IMR-90 (cell line): ENCODE results near the gene VDAC2. TPM values are rescaled to one million over a fixed set of nuclear protein-coding genes. Genes with fewer than 3 reads are reported as not detected.
A peak's percentile ranks its signal among the peaks of the same experiment; 100 is the strongest.

Source experiments
- ATAC-seq: fragments of 200-7000 bp; cut with Tn5 transposase; 2 replicates; pipeline ENCODE4 v1.9.1; 2020; ENCODE audit warnings: low read depth, mild to moderate bottlenecking, moderate library complexity
- BruUV-seq: library from RNA; stranded (reverse); fragments of 400-500 nt; replicated peaks from 2 replicates; lab custom pipeline; 2021; lab: Mats Ljungman, UMichigan
- CTCF ChIA-PET: fragments of 300-600 bp; formaldehyde crosslinking; extraction: SDS; loops from one replicate; lab custom pipeline; 2021; ENCODE audit warnings: antibody characterized with exemption; lab: Yijun Ruan, JAX
- POLR2A ChIA-PET: fragments of 300-600 bp; sonication (Branson Sonifier 250); formaldehyde crosslinking; loops from one replicate; lab custom pipeline; 2022; ENCODE audit warnings: antibody characterized with exemption; ENCODE audit not compliant: unreplicated experiment; lab: Charles Lee
- DNase-seq: peaks from one replicate; pipeline ENCODE4 v3.0.0; 2013
- H2AFZ ChIP-seq: replicated peaks from 2 replicates; pipeline ENCODE3; 2013; ENCODE audit warnings: low read length, mild to moderate bottlenecking; ENCODE audit not compliant: poor library complexity
- H2AK5ac ChIP-seq: 2 replicates; pipeline ENCODE4 v1.6.1; 2013; ENCODE audit warnings: low read depth, low read length, inconsistent platforms
- H2AK9ac ChIP-seq: replicated peaks from 2 replicates; pipeline ENCODE3; 2013; ENCODE audit warnings: mild to moderate bottlenecking, low read depth, low read length, moderate library complexity; ENCODE audit not compliant: poor library complexity
- H2BK120ac ChIP-seq: 2 replicates; pipeline ENCODE4 v1.6.1; 2013; ENCODE audit warnings: low read depth, low read length, inconsistent platforms
- H2BK15ac ChIP-seq: 3 replicates; pipeline ENCODE4 v1.6.1; 2013; ENCODE audit warnings: low read depth, low read length, inconsistent platforms
- H2BK20ac ChIP-seq: 2 replicates; pipeline ENCODE4 v1.6.1; 2013; ENCODE audit warnings: low read depth, mild to moderate bottlenecking, inconsistent platforms, low read length, moderate library complexity
- H2BK5ac ChIP-seq: 2 replicates; pipeline ENCODE4 v1.6.1; 2013; ENCODE audit warnings: mild to moderate bottlenecking, low read depth, low read length, inconsistent platforms; ENCODE audit not compliant: poor library complexity, severe bottlenecking
- H3K14ac ChIP-seq: replicated peaks from 2 replicates; pipeline ENCODE4 v1.6.1; 2013; ENCODE audit warnings: low read depth, low read length, inconsistent platforms
- H3K18ac ChIP-seq: 2 replicates; pipeline ENCODE4 v1.6.1; 2013; ENCODE audit warnings: low read depth, low read length, control low read depth
- H3K23ac ChIP-seq: 2 replicates; pipeline ENCODE4 v1.6.1; 2013; ENCODE audit warnings: low read depth, low read length, inconsistent platforms
- H3K27ac ChIP-seq: 2 replicates; pipeline ENCODE4 v1.5.1; 2013; ENCODE audit warnings: mild to moderate bottlenecking, control low read depth, low read length; ENCODE audit not compliant: insufficient read depth
- H3K27me3 ChIP-seq: 2 replicates; pipeline ENCODE4 v1.6.1; 2013; ENCODE audit warnings: low read length; ENCODE audit not compliant: control insufficient read depth, insufficient read depth
- H3K36me3 ChIP-seq: 2 replicates; pipeline ENCODE4 v1.6.1; 2013; ENCODE audit warnings: low read length, mixed read lengths; ENCODE audit not compliant: control insufficient read depth, insufficient read depth
- H3K4ac ChIP-seq: 2 replicates; pipeline ENCODE4 v1.6.1; 2013; ENCODE audit warnings: low read depth, low read length, inconsistent platforms
- H3K4me1 ChIP-seq: 2 replicates; pipeline ENCODE4 v1.6.1; 2013; ENCODE audit warnings: low read length, mixed read lengths; ENCODE audit not compliant: control insufficient read depth, insufficient read depth
- H3K4me2 ChIP-seq: 2 replicates; pipeline ENCODE4 v1.6.1; 2013; ENCODE audit warnings: low read depth, mild to moderate bottlenecking, control low read depth, low read length, moderate library complexity
- H3K4me3 ChIP-seq: 2 replicates; pipeline ENCODE4 v1.5.1; 2013; ENCODE audit warnings: low read depth, mild to moderate bottlenecking, control low read depth, low read length, moderate library complexity; ENCODE audit not compliant: insufficient read depth
- H3K56ac ChIP-seq: 2 replicates; pipeline ENCODE4 v1.6.1; 2013; ENCODE audit warnings: low read length, inconsistent platforms; ENCODE audit not compliant: insufficient read depth; ENCODE audit errors: extremely low read depth
- H3K79me1 ChIP-seq, 2 experiments: 2 replicates each; pipeline ENCODE4 v1.6.1; 2013; ENCODE audit warnings: low read length in 2 of 2, inconsistent platforms in 1 of 2, low read depth in 1 of 2
- H3K9ac ChIP-seq: 2 replicates; pipeline ENCODE4 v1.6.1; 2013; ENCODE audit warnings: low read depth, low read length, control low read depth
- H3K9me1 ChIP-seq: 2 replicates; pipeline ENCODE4 v1.6.1; 2013; ENCODE audit warnings: low read length, inconsistent platforms; ENCODE audit not compliant: insufficient read depth
- H3K9me3 ChIP-seq: 2 replicates; pipeline ENCODE4 v1.6.1; 2013; ENCODE audit warnings: low read length; ENCODE audit not compliant: control insufficient read depth, insufficient read depth
- H4K20me1 ChIP-seq: 2 replicates; pipeline ENCODE4 v1.6.1; 2013; ENCODE audit warnings: low read length, inconsistent platforms; ENCODE audit not compliant: insufficient read depth
- H4K5ac ChIP-seq: 2 replicates; pipeline ENCODE4 v1.6.1; 2013; ENCODE audit warnings: mild to moderate bottlenecking, low read depth, low read length, control low read depth
- H4K8ac ChIP-seq, 2 experiments: 2 replicates each; pipeline ENCODE4 v1.6.1; 2013; ENCODE audit warnings: low read depth in 2 of 2, low read length in 2 of 2, control low read depth in 1 of 2, inconsistent platforms in 1 of 2
- H4K91ac ChIP-seq: 2 replicates; pipeline ENCODE4 v1.6.1; 2013; ENCODE audit warnings: low read depth, low read length, inconsistent platforms; ENCODE audit not compliant: insufficient read depth
- BHLHE40 ChIP-seq: fragments of 150-350 bp; IDR thresholded peaks from 2 replicates; pipeline ENCODE4 v1.6.1; 2016; ENCODE audit warnings: mild to moderate bottlenecking, low read depth, low read length
- CHD1 ChIP-seq: IDR thresholded peaks from 2 replicates; pipeline ENCODE4 v1.6.1; 2012; ENCODE audit warnings: low read depth, low read length, improper control_type of control experiment
- MAZ ChIP-seq: IDR thresholded peaks from 2 replicates; pipeline ENCODE4 v1.6.1; 2012; ENCODE audit warnings: low read depth, mild to moderate bottlenecking, low read length, improper control_type of control experiment, moderate library complexity, borderline replicate concordance
- POLR2A ChIP-seq: IDR thresholded peaks from 2 replicates; pipeline ENCODE4 v1.6.1; 2012; ENCODE audit warnings: mild to moderate bottlenecking, low read depth, low read length
- RAD21 ChIP-seq: IDR thresholded peaks from 2 replicates; pipeline ENCODE4 v1.6.1; 2012; ENCODE audit warnings: low read length, improper control_type of control experiment
- WGBS, 2 experiments: methylation state at CpG; one replicate each; pipeline versions ENCODE4 v1.1.5 to v1.1.7; 2013; ENCODE audit warnings: missing lambda C conversion rate in 2 of 2; ENCODE audit not compliant: insufficient read length in 1 of 2; ENCODE audit errors: extremely low coverage in 2 of 2; 5-methylcytosine and 5-hydroxymethylcytosine counted together
- dilution Hi-C: fragments of 300-500 bp; cut with HindIII; formaldehyde crosslinking; loops from one replicate; pipeline ENCODE4 v1.14.3; 2018; ENCODE audit warnings: low sequenced_read_pairs; ENCODE audit not compliant: unreplicated experiment
- in situ Hi-C: fragments of 300-500 bp; cut with MboI; formaldehyde crosslinking; loops from 3 replicates; pipeline ENCODE4 v1.14.3; 2019; ENCODE audit warnings: low sequenced_read_pairs, inconsistent platforms, mixed read lengths
- intact Hi-C: fragments of 100-400 bp; cut with micrococcal nuclease; formaldehyde crosslinking; loops from 2 replicates; pipeline ENCODE4 v1.10.0; 2022
- polyA plus RNA-seq, 3 experiments: library from polyadenylated mRNA; depleted of rRNA; stranded (reverse); fragments of >200 nt; gene quantifications; 2 replicates each; pipeline ENCODE4 v1.2.3, GENCODE V29; 2012; ENCODE audit warnings: low replicate concordance in 1 of 3
- total RNA-seq: library from RNA; depleted of rRNA; stranded (reverse); fragments of >200 nt; gene quantifications from 2 replicates; pipeline ENCODE4 v1.2.3, GENCODE V29; 2012
- TF ChIP-seq, protein P1 (sequence below): conservative IDR thresholded peaks from 2 replicates; pipeline ENCODE4 v1.5.1; 2012; ENCODE audit warnings: mild to moderate bottlenecking, low read depth, low read length, improper control_type of control experiment

VDAC2 gene
- total and polyA plus RNA-seq, 2 of the 4 experiments (the other 2 are of a cell fraction): 122 to 139 TPM

DNA sequence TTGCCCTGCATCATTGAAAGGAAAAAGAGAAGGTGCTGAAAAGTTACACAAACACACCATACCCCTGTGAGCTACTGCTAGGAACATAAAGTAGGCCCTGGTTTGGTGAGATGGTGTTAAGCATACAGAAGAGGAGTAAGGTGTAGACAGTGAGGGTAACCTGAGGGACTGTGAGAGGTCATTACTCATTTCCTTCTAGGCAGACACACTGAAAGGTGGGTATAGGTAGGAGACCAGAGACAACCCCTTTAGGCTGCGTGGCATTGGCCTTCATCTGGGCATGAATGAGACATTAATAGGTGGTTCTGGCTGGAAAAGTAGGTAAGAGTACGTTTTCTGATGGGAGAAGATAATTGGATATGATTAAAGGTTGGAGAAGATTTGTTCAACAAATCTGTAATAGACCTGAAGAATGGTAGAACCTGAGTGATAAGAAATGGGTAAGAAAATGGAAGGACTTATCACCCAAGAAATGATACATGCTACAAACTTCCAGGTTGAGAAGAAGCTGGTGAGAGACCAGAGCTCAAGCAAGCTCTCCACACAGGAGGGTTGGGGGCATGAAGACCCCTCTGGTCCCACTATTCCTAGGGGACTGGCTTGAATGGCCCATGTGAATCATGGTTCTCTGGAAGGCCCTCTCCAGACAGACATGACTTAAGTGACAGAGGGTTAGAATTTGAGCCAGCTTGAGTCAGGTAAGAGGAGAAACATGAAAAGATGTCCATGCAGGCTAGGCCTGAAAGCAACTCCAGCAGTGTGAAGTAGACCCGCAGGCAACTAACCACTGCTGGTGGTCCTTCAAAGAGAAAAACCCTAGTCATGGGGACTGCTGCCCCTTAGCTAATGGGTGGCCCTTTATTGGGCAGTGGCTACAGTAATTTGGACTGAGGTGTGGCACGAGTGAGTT is 21.3 kb downstream of the VDAC2 start:
- no peak overlapping the region for H3K4me2 ChIP-seq
- peaks cover 4 to 41% of the 10 kb centered on the region in 2 experiments; a peak in 3 of 4 replicates for H3K79me1 ChIP-seq
- no TSS peak for BruUV-seq
- WGBS, 2 experiments: 86 to 100% methylated on average over 1 of the region's 4 CpGs
- no peak overlapping the region for H3K4ac ChIP-seq
- POLR2A ChIA-PET: no interaction called here
- H2AFZ ChIP-seq: no peak overlapping the region
- no peak overlapping the region for H3K56ac ChIP-seq
- ATAC-seq: no peak
- no peak overlapping the region for H2BK20ac ChIP-seq
- no peak overlapping the region for H2BK15ac ChIP-seq
- H3K14ac ChIP-seq: no peak overlapping the region
- no peak overlapping the region for H2AK5ac ChIP-seq
- H3K18ac ChIP-seq: no peak overlapping the region
- peaks cover 46% of the 10 kb centered on the region for H4K20me1 ChIP-seq
- H3K23ac ChIP-seq: no peak overlapping the region
- no peak overlapping the region for H2BK120ac ChIP-seq
- H3K9me1 ChIP-seq: peaks cover 8% of the 10 kb centered on the region
- no peak overlapping the region for H4K8ac ChIP-seq
- peak; percentile 40; the same call in 1 of the 2 replicates for TF ChIP-seq POLR2A
- TF ChIP-seq CHD1: no peak
- TF ChIP-seq MAZ: no peak
- no peak for TF ChIP-seq BHLHE40
- TF ChIP-seq, protein P1, sequence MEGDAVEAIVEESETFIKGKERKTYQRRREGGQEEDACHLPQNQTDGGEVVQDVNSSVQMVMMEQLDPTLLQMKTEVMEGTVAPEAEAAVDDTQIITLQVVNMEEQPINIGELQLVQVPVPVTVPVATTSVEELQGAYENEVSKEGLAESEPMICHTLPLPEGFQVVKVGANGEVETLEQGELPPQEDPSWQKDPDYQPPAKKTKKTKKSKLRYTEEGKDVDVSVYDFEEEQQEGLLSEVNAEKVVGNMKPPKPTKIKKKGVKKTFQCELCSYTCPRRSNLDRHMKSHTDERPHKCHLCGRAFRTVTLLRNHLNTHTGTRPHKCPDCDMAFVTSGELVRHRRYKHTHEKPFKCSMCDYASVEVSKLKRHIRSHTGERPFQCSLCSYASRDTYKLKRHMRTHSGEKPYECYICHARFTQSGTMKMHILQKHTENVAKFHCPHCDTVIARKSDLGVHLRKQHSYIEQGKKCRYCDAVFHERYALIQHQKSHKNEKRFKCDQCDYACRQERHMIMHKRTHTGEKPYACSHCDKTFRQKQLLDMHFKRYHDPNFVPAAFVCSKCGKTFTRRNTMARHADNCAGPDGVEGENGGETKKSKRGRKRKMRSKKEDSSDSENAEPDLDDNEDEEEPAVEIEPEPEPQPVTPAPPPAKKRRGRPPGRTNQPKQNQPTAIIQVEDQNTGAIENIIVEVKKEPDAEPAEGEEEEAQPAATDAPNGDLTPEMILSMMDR: no peak
- no peak for TF ChIP-seq RAD21
- no peak overlapping the region for H2BK5ac ChIP-seq
- in situ Hi-C loops: loop anchor here (5.0 to 10.0 kb wide), 3 partner anchors 120 to 987 kb away; partner anchors contain the start of gene SAMD8
- H3K4me3 ChIP-seq: no peak overlapping the region
- no peaks in the 10 kb centered on the region for H3K27me3 ChIP-seq
- H3K4me1 ChIP-seq: peaks cover 19% of the 10 kb centered on the region
- no peak overlapping the region for H4K5ac ChIP-seq
- H3K36me3 ChIP-seq: peaks cover 25% of the 10 kb centered on the region
- H3K27ac ChIP-seq: no peak overlapping the region
- H2AK9ac ChIP-seq: no peak overlapping the region
- dilution Hi-C loops: no loop called here
- no peak overlapping the region for H4K91ac ChIP-seq
- H3K9ac ChIP-seq: no peak overlapping the region
- DNase-seq: no peak
- intact Hi-C loops: loop anchor here (10.0 kb wide), 3 partner anchors 307 to 1087 kb away; partner anchors contain the start of gene KAT6B
- no peaks in the 10 kb centered on the region for H3K9me3 ChIP-seq
- CTCF ChIA-PET: interaction anchor here (1.0 to 1.6 kb wide), 2 partner anchors 44 to 120 kb away, joined by 4 to 6 read pairs; partner anchors contain the start of gene SAMD8
